ENCODE results near the gene FRK. TPM values are rescaled to one million over a fixed set of nuclear protein-coding genes. Genes with fewer than 3 reads are reported as not detected.

FRK gene
- total RNA-seq, 4 donors from 2014 or later, result 0.59 to 3.2 (median 2.0) TPM

DNA sequence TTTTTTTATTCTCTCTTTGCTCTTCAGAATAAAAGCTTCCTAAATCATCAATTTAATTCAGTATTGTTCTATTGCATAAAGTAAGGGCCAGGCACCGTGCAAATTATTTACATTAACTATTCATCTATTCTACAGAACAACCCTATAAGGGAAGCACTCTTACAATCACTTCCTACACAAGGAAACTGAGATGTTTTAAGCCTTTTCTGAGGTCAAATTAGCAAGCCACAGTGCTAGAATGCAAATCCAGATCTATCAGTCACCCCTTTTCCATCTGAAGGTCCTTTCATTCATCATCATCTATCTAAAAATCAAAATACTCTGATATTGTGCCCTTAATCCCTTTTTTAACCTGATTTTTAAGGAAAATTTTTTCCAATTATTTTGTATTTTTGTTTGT is 31.2 kb downstream of the FRK start:
- intact Hi-C loops (cut with DNase I; ENCODE audit: low total_unique reads), result no loop called here
- TF ChIP-seq POLR2A (IDR thresholded peaks at IDR 0.05), result no peak
- TF ChIP-seq, protein P1, sequence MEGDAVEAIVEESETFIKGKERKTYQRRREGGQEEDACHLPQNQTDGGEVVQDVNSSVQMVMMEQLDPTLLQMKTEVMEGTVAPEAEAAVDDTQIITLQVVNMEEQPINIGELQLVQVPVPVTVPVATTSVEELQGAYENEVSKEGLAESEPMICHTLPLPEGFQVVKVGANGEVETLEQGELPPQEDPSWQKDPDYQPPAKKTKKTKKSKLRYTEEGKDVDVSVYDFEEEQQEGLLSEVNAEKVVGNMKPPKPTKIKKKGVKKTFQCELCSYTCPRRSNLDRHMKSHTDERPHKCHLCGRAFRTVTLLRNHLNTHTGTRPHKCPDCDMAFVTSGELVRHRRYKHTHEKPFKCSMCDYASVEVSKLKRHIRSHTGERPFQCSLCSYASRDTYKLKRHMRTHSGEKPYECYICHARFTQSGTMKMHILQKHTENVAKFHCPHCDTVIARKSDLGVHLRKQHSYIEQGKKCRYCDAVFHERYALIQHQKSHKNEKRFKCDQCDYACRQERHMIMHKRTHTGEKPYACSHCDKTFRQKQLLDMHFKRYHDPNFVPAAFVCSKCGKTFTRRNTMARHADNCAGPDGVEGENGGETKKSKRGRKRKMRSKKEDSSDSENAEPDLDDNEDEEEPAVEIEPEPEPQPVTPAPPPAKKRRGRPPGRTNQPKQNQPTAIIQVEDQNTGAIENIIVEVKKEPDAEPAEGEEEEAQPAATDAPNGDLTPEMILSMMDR (IDR thresholded peaks at IDR 0.05), result no peak
- no peak overlapping the region for H3K4me3 ChIP-seq (ENCODE audit: low read depth, poor library complexity, severe bottlenecking)
- DNase-seq (ENCODE audit: low spot score in 2 of 2), result no peak
- 75 to 80% methylated on average over 1 of the region's 1 CpG for WGBS, 2 donors

GRCh38 chr6:116028233-116028632 is 32.5 kb downstream of the FRK start:
- no peak overlapping the region for H3K4me3 ChIP-seq (ENCODE audit: low read depth, poor library complexity, severe bottlenecking)
- DNase-seq (ENCODE audit: low spot score in 2 of 2), result no peak
- 100% methylated on average over 1 of the region's 1 CpG for WGBS, 2 donors
- intact Hi-C loops (cut with DNase I; ENCODE audit: low total_unique reads), result no loop called here
- no peak for TF ChIP-seq POLR2A (IDR thresholded peaks at IDR 0.05)
- TF ChIP-seq, protein P1 (IDR thresholded peaks at IDR 0.05), result no peak

DNA sequence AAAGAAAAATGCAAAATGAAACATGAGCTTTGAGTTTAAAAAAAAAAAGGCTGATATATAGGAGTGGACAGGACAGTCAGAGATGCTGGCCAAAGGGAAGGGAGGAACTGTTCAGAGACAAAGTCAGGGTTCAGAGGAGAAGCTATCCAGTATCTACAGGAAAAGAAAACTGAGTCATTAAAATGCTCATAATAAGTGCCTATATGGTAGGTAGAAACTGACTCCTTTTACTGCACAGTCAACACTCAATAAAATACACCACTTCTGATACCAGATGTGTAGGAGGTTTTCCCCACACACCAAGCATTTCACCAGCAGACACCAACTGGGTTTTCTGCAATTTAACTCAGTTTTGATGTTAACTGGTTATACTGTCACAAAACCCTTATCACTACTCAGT is 32.9 kb downstream of the FRK start:
- DNase-seq (ENCODE audit: low spot score in 2 of 2), result no peak
- intact Hi-C loops (cut with DNase I; ENCODE audit: low total_unique reads), result no loop called here
- no peak overlapping the region for H3K4me3 ChIP-seq (ENCODE audit: low read depth, poor library complexity, severe bottlenecking)
- TF ChIP-seq, protein P1 (IDR thresholded peaks at IDR 0.05), result no peak
- TF ChIP-seq POLR2A (IDR thresholded peaks at IDR 0.05), result no peak

DNA sequence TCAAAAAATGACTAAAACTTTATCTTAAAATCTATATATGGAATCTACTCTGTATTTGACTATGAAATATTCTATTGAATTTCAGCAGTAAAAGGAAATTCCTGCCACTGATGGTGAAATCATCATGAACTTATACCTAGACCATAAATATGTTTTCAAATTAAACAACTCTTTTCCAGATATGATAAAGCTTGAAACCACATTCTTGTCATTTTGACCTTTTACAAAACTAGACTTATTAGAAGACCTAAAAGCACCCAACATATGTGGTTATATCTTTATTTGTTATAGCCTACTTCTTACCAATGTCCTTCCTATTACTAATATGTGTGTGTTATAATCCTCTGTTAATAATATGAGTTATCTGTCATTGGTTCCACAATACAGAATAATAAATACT is 35.3 kb downstream of the FRK start:
- intact Hi-C loops (cut with DNase I; ENCODE audit: low total_unique reads), result no loop called here
- no peak overlapping the region for H3K4me3 ChIP-seq (ENCODE audit: low read depth, poor library complexity, severe bottlenecking)
- TF ChIP-seq POLR2A (IDR thresholded peaks at IDR 0.05), result no peak
- TF ChIP-seq, protein P1 (IDR thresholded peaks at IDR 0.05), result no peak
- DNase-seq (ENCODE audit: low spot score in 2 of 2), result no peak

GRCh38 chr6:116022841-116023445 is 37.7 kb downstream of the FRK start:
- H3K4me3 ChIP-seq (ENCODE audit: low read depth, poor library complexity, severe bottlenecking), result no peak overlapping the region
- no peak for DNase-seq (ENCODE audit: low spot score in 2 of 2)
- intact Hi-C loops (cut with DNase I; ENCODE audit: low total_unique reads), result no loop called here
- TF ChIP-seq, protein P1 (IDR thresholded peaks at IDR 0.05), result no peak
- no peak for TF ChIP-seq POLR2A (IDR thresholded peaks at IDR 0.05)
- 11 to 16% methylated on average over 2 of the region's 2 CpGs for WGBS, 2 donors

- DNase-seq (ENCODE audit: low spot score in 2 of 2), result no peak
- no peak for TF ChIP-seq POLR2A (IDR thresholded peaks at IDR 0.05)
- TF ChIP-seq, protein P1 (IDR thresholded peaks at IDR 0.05), result no peak
- intact Hi-C loops (cut with DNase I; ENCODE audit: low total_unique reads), result no loop called here
- H3K4me3 ChIP-seq (ENCODE audit: low read depth, poor library complexity, severe bottlenecking), result no peak overlapping the region
Observed at GRCh38 chr6:116020738-116021137, 40.0 kb downstream of the FRK start.

Data from lower leg skin (tissue), 4 donors.